GM10266 (cell line): Measurements from ENCODE around the gene ZDHHC14.

Experiments used
- DNase-seq: peaks from one replicate; pipeline ENCODE4 v3.0.0; 2012; ENCODE audit errors: extremely low spot score
- TF ChIP-seq, protein P1 (sequence below): IDR thresholded peaks from 2 replicates; pipeline ENCODE4 v1.5.1; 2012; ENCODE audit warnings: mild to moderate bottlenecking, low read depth; ENCODE audit not compliant: control insufficient read depth, insufficient read depth; ENCODE audit errors: missing control alignments

Gene ZDHHC14

DNA sequence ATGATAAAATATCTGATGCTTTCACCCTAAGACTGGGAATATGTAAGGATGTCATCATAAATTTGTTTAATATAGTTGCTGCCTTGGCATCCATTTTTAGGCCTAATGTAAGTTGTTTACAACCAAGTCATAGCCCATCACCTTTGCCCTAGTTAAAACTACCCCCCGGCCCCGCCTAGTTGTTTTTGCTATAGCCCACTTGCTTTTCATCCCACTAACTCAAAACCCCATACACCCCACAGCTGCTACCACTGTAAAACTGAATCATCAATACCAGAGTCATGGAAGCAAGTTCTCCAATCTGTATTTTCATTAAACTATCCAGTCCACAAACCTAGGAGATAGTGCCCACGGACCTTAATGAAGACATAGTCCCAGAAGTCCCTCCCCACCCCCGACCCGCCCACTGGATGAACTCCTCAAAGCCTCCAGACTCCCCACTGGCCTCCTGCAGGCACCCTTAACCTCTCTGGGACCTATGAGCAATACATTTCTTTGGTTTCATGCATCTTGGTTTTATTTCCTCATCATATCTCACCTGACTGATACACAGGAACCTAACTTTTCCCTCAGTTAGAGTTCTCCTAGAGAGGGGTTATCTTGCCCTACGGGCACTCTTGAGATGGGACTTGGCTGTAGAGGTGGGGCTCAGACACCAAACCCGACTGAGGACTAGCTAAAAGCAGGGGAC lies 12.5 kb upstream of the ZDHHC14 start:
- TF ChIP-seq, protein P1, sequence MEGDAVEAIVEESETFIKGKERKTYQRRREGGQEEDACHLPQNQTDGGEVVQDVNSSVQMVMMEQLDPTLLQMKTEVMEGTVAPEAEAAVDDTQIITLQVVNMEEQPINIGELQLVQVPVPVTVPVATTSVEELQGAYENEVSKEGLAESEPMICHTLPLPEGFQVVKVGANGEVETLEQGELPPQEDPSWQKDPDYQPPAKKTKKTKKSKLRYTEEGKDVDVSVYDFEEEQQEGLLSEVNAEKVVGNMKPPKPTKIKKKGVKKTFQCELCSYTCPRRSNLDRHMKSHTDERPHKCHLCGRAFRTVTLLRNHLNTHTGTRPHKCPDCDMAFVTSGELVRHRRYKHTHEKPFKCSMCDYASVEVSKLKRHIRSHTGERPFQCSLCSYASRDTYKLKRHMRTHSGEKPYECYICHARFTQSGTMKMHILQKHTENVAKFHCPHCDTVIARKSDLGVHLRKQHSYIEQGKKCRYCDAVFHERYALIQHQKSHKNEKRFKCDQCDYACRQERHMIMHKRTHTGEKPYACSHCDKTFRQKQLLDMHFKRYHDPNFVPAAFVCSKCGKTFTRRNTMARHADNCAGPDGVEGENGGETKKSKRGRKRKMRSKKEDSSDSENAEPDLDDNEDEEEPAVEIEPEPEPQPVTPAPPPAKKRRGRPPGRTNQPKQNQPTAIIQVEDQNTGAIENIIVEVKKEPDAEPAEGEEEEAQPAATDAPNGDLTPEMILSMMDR, result no peak
- DNase-seq, result no peak

DNA sequence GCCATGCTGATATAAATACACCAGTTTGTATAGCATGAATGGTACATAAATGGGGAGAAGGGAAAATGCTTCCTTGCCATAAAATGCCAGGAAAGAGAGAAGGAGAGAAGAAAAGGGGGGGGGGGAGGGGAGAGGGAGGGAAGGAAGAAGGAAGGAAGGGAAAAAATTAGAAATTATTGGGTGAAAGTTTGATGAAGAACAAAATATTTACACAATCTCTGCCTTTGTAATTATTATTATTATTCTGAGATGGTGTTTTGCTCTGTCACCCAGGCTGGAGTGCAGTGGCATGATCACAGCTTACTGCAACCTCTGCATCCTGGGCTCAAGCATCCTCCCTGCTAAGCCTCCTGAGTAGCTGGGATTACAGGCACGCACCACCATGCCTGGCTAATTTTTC lies 10.2 kb upstream of the ZDHHC14 start:
- DNase-seq, result no peak
- TF ChIP-seq, protein P1, result no peak

DNA sequence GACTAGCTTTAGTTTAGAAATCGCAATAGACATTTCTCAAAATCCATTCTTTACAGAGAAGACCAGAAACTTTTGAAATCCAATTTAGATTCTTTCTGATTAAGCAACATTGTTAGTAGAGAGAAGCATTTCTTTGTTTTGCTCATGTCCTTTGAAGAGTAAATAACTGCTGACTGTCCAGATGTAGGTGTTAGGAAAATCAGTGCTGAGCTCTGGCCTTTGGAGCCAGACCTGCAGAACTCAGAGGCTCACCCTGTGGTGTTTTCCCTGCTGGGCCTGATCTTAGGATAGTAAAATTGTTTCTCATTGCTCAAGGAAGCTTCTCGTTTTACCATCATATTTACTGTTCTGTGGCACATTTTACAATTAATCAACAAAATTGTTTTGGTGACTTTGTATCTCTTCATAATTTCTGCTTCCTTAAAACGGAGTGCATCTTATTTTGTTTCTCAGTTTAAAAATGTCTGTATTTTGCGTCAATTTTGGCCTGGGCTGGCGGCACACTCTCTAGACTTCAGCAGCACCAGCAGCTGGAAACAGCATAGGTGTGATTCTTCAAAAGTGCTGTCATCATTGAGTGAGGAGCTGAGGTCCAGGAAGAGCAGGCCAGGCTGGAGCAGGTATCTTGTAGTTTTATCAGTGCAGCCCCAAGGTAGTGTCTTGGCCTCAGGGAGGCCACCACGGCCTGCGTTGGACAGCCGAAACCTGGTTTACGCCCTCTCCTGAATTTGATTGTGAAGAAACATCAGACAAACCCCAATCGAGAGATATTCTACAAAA lies 8.3 kb upstream of the ZDHHC14 start:
- no peak for DNase-seq
- TF ChIP-seq, protein P1, result no peak

DNA sequence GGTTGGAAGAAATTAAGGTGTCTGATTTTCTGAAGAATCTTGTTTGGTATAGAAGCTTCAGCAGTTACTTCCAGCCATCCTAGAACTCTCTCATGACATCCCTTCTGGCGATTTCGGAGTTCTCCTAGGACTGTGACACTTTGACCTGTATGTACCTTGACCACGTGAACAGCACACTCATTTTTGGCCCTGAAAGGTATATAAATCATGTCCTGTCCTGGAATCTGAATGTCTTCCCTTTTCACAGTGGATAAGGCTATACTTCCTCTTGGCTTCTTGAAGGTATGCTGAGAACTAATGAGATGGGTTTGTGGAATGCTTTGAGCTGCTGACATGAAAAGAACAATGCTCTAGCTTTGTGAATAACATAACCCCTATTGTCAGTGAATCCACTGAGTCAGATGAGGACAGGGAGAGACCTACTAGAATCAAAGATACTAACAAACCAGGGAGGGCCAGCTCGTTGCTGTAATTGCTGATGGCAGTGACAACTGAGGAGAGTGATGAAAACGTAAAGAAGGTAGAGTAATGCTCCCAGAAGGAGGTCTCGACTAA lies 6.0 kb upstream of the ZDHHC14 start:
- TF ChIP-seq, protein P1, result no peak

DNA sequence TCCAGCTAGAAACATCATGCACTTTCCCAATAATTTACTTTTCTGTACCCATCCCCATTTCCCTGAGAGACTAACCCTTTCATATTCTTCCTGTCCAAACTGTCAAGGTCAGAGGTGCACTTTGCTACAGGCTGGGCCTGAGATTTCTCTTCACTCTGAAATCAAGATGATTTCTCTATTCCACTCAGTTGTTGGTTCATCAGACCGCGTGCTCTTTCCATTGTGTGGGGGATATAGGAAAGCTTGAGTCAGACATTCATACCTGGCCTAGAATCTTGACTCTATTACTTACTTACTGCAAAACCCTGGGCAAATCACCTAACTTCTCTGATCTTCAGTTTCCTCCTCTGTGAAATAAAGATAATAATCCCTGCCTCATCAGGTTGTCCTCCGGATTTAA lies 4.7 kb upstream of the ZDHHC14 start:
- TF ChIP-seq, protein P1, result no peak
- no peak for DNase-seq

More for the DNA sequence above, 6.0 kb upstream of the ZDHHC14 start:
- no peak for DNase-seq

DNA sequence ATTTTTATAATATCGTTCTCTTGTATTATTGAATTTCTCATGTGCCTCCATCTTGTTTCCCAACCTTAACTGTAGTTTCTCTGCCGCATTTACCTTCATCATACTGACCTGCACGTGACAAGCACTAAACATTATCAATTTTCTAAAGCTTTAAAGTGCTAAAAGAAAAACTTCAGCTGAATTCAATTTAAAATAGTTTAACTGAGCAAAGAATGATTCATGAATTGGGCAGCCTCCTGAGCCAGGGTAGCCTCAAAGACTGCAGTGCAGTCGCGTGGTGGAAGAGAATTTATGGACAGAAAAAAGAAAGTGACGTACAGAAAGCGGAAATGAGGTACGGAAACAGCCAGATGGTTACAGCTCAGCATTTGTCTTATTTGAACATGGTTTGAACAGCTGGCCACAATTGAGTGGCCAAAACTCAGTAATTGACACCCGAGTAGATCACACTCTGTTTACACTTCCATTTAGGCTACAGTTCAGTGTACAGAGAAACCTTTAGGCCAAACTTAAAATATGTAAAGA lies 4.2 kb upstream of the ZDHHC14 start:
- no peak for DNase-seq

More for the DNA sequence above, 4.2 kb upstream of the ZDHHC14 start:
- TF ChIP-seq, protein P1, result no peak
